Lower lobe of right lung (tissue), 2 donors: ENCODE measurements around the gene MATN3. TPM values are rescaled to one million over a fixed set of nuclear protein-coding genes. Genes with fewer than 3 reads are reported as not detected.

ENCODE experiments used
- ATAC-seq, 2 donors: fragments of 200-7000 bp; cut with Tn5 transposase; one replicate each; pipeline ENCODE4 v1.9.1; 2020 to 2022; ENCODE audit warnings: mild to moderate bottlenecking in 2 of 2, moderate library complexity in 2 of 2
- DNase-seq: peaks from one replicate; pipeline ENCODE4 v3.0.0-alpha.2; 2020
- H3K27ac ChIP-seq: fragments of 200-600 bp; one replicate; pipeline ENCODE4 v1.8.0; 2022
- H3K27me3 ChIP-seq: fragments of 200-600 bp; one replicate; pipeline ENCODE4 v1.8.0; 2022; ENCODE audit warnings: low read depth
- H3K36me3 ChIP-seq: fragments of 200-600 bp; one replicate; pipeline ENCODE4 v1.8.0; 2022; ENCODE audit warnings: mild to moderate bottlenecking
- H3K4me1 ChIP-seq: fragments of 200-600 bp; one replicate; pipeline ENCODE4 v1.8.0; 2022
- H3K4me3 ChIP-seq: fragments of 200-600 bp; one replicate; pipeline ENCODE4 v1.8.0; 2022; ENCODE audit warnings: mild to moderate bottlenecking
- H3K9me3 ChIP-seq: fragments of 200-600 bp; one replicate; pipeline ENCODE4 v1.8.0; 2022
- CTCF ChIP-seq: fragments of 200-600 bp; IDR thresholded peaks from one replicate; pipeline ENCODE4 v1.8.0; 2022; ENCODE audit warnings: antibody characterized with exemption, mild to moderate bottlenecking
- intact Hi-C: fragments of 100-400 bp; cut with DNase I; formaldehyde crosslinking; loops from one replicate; pipeline ENCODE4 v1.11.0; 2022
- total RNA-seq: library from RNA; stranded (reverse); fragmentation: NEBNext Ultra II Directional; extraction: Animal tissue kit (Norgen Biotek cat#: 25700); gene quantifications from one replicate; pipeline ENCODE4 v1.2.1, GENCODE V29; 2021
- donor health status: DM: no; HTN: yes; CAD: no; lungs with severe emphysema.

MATN3 gene
- total RNA-seq, 1 donor from 2014 or later = 8.1 TPM

- intact Hi-C loops = no loop called here
- DNase-seq = no peak
- no peak for TF ChIP-seq CTCF
- Histone ChIP-seq H3K9me3 (no peaks in the 10 kb centered on the region), H3K27ac (no peak overlapping the region), H3K27me3 (peaks cover 14% of the 10 kb centered on the region), H3K4me3 (peak overlapping the region; percentile 61), H3K4me1 (peaks cover 20% of the 10 kb centered on the region), H3K36me3 (no peaks in the 10 kb centered on the region)
- ATAC-seq = no peak
These were observed 1.0 kb downstream of the MATN3 start for GRCh38 chr2:20011276-20012031.

- no peaks in the 10 kb centered on the region for H3K9me3 ChIP-seq
- no peak overlapping the region for H3K27ac ChIP-seq
- DNase-seq = no peak
- no peaks in the 10 kb centered on the region for H3K36me3 ChIP-seq
- H3K4me3 ChIP-seq = no peak overlapping the region
- peak in 1 of 2 donors; percentile 34 for ATAC-seq
- H3K27me3 ChIP-seq = peaks cover 14% of the 10 kb centered on the region
- peaks cover 20% of the 10 kb centered on the region for H3K4me1 ChIP-seq
- TF ChIP-seq CTCF = no peak
- intact Hi-C loops = no loop called here
These were observed 3.8 kb downstream of the MATN3 start for GRCh38 chr2:20008703-20009102.

GRCh38 chr2:20005891-20006470, 6.5 kb downstream of the MATN3 start:
- Histone ChIP-seq H3K9me3 (no peaks in the 10 kb centered on the region), H3K36me3 (no peaks in the 10 kb centered on the region), H3K4me1 (no peaks in the 10 kb centered on the region), H3K27me3 (peaks cover 6% of the 10 kb centered on the region), H3K27ac (no peak overlapping the region), H3K4me3 (no peak overlapping the region)
- ATAC-seq (no peak), DNase-seq (no peak)
- intact Hi-C loops = no loop called here
- no peak for TF ChIP-seq CTCF

GRCh38 chr2:20005067-20005627, 7.3 kb downstream of the MATN3 start:
- Histone ChIP-seq H3K27me3 (no peaks in the 10 kb centered on the region), H3K27ac (no peak overlapping the region), H3K4me1 (no peaks in the 10 kb centered on the region), H3K4me3 (no peak overlapping the region), H3K36me3 (no peaks in the 10 kb centered on the region), H3K9me3 (no peaks in the 10 kb centered on the region)
- ATAC-seq (no peak), DNase-seq (no peak)
- intact Hi-C loops = no loop called here
- no peak for TF ChIP-seq CTCF

- intact Hi-C loops = no loop called here
These were observed 11.1 kb downstream of the MATN3 start for GRCh38 chr2:20001361-20001863.

More at GRCh38 chr2:20001361-20001863, 11.1 kb downstream of the MATN3 start:
- Histone ChIP-seq H3K4me1 (no peaks in the 10 kb centered on the region), H3K27me3 (no peaks in the 10 kb centered on the region), H3K4me3 (no peak overlapping the region), H3K9me3 (no peaks in the 10 kb centered on the region), H3K36me3 (no peaks in the 10 kb centered on the region), H3K27ac (no peak overlapping the region)
- ATAC-seq = no peak
- no peak for TF ChIP-seq CTCF
- no peak for DNase-seq
